Measurements from ENCODE around the gene FASTKD2.

DNA sequence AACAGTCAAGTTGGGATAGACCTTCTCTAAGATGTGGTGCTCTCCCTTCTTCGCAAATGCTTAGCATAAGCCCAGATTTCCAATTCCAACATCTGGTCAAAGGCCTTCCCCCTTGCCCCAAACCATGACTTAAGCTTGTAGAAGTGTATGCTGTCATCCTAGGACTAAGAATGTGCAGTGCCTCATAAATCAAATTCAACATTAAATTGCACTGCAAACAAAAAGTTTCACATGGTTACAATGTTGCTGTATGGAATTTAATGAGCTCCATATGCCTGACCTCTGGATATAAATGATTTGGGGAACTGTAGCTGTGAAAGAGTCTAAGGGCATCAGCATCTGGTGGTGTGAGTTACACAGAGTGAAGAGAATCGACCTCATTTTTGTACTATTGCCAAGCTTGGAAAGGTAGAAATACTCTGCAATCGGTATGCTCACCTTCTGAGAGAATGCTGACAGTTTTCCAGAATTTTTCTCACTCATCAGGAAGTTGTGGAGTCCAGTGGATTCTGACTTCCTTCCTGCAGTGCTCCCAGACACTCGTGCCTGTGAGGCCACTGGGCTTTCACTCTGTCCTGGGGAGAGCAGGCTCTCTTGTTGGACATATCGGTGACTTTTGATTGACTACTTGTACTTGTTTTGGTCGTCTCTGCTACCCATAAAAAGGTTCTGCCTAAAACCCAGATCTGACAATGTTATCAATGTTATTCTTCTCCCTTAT lies 40.6 kb downstream of the FASTKD2 start:
- TF ChIP-seq, protein P1, sequence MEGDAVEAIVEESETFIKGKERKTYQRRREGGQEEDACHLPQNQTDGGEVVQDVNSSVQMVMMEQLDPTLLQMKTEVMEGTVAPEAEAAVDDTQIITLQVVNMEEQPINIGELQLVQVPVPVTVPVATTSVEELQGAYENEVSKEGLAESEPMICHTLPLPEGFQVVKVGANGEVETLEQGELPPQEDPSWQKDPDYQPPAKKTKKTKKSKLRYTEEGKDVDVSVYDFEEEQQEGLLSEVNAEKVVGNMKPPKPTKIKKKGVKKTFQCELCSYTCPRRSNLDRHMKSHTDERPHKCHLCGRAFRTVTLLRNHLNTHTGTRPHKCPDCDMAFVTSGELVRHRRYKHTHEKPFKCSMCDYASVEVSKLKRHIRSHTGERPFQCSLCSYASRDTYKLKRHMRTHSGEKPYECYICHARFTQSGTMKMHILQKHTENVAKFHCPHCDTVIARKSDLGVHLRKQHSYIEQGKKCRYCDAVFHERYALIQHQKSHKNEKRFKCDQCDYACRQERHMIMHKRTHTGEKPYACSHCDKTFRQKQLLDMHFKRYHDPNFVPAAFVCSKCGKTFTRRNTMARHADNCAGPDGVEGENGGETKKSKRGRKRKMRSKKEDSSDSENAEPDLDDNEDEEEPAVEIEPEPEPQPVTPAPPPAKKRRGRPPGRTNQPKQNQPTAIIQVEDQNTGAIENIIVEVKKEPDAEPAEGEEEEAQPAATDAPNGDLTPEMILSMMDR (IDR thresholded peaks at IDR 0.05) = no peak
- TF ChIP-seq POLR2A (IDR thresholded peaks at IDR 0.05) (no peak), EP300 (IDR thresholded peaks at IDR 0.05; ENCODE audit: low read depth) (no peak)
